SK-N-SH (cell line): ENCODE data around the gene HABP4. TPM values are rescaled to one million over a fixed set of nuclear protein-coding genes. Genes with fewer than 3 reads are reported as not detected.

Experiments used
- CTCF ChIA-PET: fragments of 300-600, 350-600 bp; formaldehyde crosslinking; extraction: SDS; loops from one replicate; lab custom pipeline; 2021; lab: Yijun Ruan, JAX
- POLR2A ChIA-PET: fragments of 350-600 bp; sonication (Branson Sonifier 250); formaldehyde crosslinking; extraction: SDS; loops from one replicate; lab custom pipeline; 2020; ENCODE audit warnings: antibody characterized with exemption, inconsistent platforms; lab: Yijun Ruan, JAX
- DNase-seq: peaks from one replicate; pipeline ENCODE4 v3.0.0; 2012
- H2AFZ ChIP-seq: fragments of 200-600 bp; sonication (generic); 2 replicates; pipeline ENCODE4 v1.8.1; 2016; ENCODE audit warnings: antibody characterized with exemption, mild to moderate bottlenecking, low read depth
- H3F3A ChIP-seq: fragments of 200-600 bp; sonication (generic); replicated peaks from 2 replicates; pipeline ENCODE3; 2016; ENCODE audit warnings: antibody characterized with exemption, mild to moderate bottlenecking; ENCODE audit not compliant: insufficient read depth
- H3K27ac ChIP-seq, 2 experiments: fragments of 200-500 bp in 1 of 2; fragments of 200-600 bp in 1 of 2; sonication (Bioruptor generic) in 1 of 2; sonication (generic), shearing (Covaris generic) in 1 of 2; 2 replicates each; pipeline versions ENCODE4 v1.5.1 to v1.6.1; 2014 to 2016; ENCODE audit warnings: low read depth in 2 of 2, inconsistent platforms in 1 of 2, low read length in 1 of 2, mild to moderate bottlenecking in 1 of 2, mixed read lengths in 1 of 2
- H3K27me3 ChIP-seq: fragments of 200-600 bp; sonication (generic), shearing (Covaris generic); 2 replicates; pipeline ENCODE4 v1.6.1; 2016; ENCODE audit warnings: mixed run types; ENCODE audit not compliant: insufficient read depth
- H3K36me3 ChIP-seq, 2 experiments: fragments of 200-500 bp in 1 of 2; fragments of 200-600 bp in 1 of 2; sonication (Bioruptor generic) in 1 of 2; sonication (generic) in 1 of 2; replicated peaks in 1 of 2; 2 replicates each; pipeline versions ENCODE3 to v1.5.1; 2014 to 2016; ENCODE audit warnings: low read length in 1 of 2, mild to moderate bottlenecking in 1 of 2; ENCODE audit not compliant: insufficient read depth in 2 of 2, control insufficient read depth in 1 of 2
- H3K4me1 ChIP-seq, 2 experiments: fragments of 200-500 bp in 1 of 2; fragments of 200-600 bp in 1 of 2; sonication (Bioruptor generic) in 1 of 2; sonication (generic), shearing (Covaris generic) in 1 of 2; 2 replicates each; pipeline versions ENCODE4 v1.5.1 to v1.6.1; 2014 to 2016; ENCODE audit warnings: low read depth in 1 of 2, low read length in 1 of 2, mixed run types in 1 of 2; ENCODE audit not compliant: insufficient read depth in 2 of 2, control insufficient read depth in 1 of 2
- H3K4me2 ChIP-seq: fragments of 200-600 bp; sonication (generic), shearing (Covaris generic); 2 replicates; pipeline ENCODE4 v1.6.1; 2017; ENCODE audit warnings: mixed run types
- H3K4me3 ChIP-seq, 2 experiments: fragments of 200-500 bp in 1 of 2; fragments of 200-600 bp in 1 of 2; sonication (Bioruptor generic) in 1 of 2; sonication (generic), shearing (Covaris generic) in 1 of 2; 2 replicates each; pipeline versions ENCODE4 v1.5.1 to v1.8.1; 2014 to 2016; ENCODE audit warnings: low read depth in 2 of 2, inconsistent platforms in 1 of 2, low read length in 1 of 2, mild to moderate bottlenecking in 1 of 2, mixed read lengths in 1 of 2, moderate library complexity in 1 of 2
- H3K79me2 ChIP-seq: fragments of 200-600 bp; sonication (generic); 2 replicates; pipeline ENCODE4 v1.8.1; 2017; ENCODE audit warnings: mild to moderate bottlenecking; ENCODE audit not compliant: insufficient read depth
- H3K9ac ChIP-seq: fragments of 200-600 bp; sonication (generic); 2 replicates; pipeline ENCODE4 v1.6.1; 2017; ENCODE audit warnings: mixed run types
- H3K9me2 ChIP-seq: fragments of 200-600 bp; sonication (generic); 2 replicates; pipeline ENCODE4 v1.6.1; 2017; ENCODE audit warnings: mixed run types
- H3K9me3 ChIP-seq: fragments of 200-600 bp; sonication (generic); 2 replicates; pipeline ENCODE4 v1.6.1; 2017; ENCODE audit warnings: mixed run types, mild to moderate bottlenecking, moderate library complexity
- H4K20me1 ChIP-seq: fragments of 200-600 bp; sonication (generic); 2 replicates; pipeline ENCODE4 v1.6.1; 2017; ENCODE audit warnings: mild to moderate bottlenecking, mixed run types; ENCODE audit not compliant: insufficient read depth
- CHD2 ChIP-seq: fragments of 150-350 bp; IDR thresholded peaks from 2 replicates; pipeline ENCODE4 v1.6.1; 2018; ENCODE audit warnings: low read length; ENCODE audit not compliant: partially characterized antibody
- CTCF ChIP-seq: fragments of 200-600 bp; sonication (generic); IDR thresholded peaks from 2 replicates; pipeline ENCODE4 v1.6.1; 2017; ENCODE audit warnings: antibody characterized with exemption, mild to moderate bottlenecking, moderate library complexity
- EP300 ChIP-seq, 2 experiments: IDR thresholded peaks; 2 replicates each; pipeline versions ENCODE4 v1.4.0 to v1.6.1; 2012; ENCODE audit warnings: borderline replicate concordance in 1 of 2, low read depth in 1 of 2, low read length in 1 of 2
- EZH2phosphoT487 ChIP-seq: fragments of 200-600 bp; sonication (generic); IDR thresholded peaks from 2 replicates; pipeline ENCODE4 v1.6.1; 2017; ENCODE audit warnings: low read depth, mixed run types, mild to moderate bottlenecking, antibody characterized with exemption, moderate library complexity, borderline replicate concordance
- FOSL2 ChIP-seq: IDR thresholded peaks from 2 replicates; pipeline ENCODE4 v1.4.0; 2012; ENCODE audit warnings: low read depth, mild to moderate bottlenecking, moderate library complexity, borderline replicate concordance
- FOXJ3 ChIP-seq: sonication (generic); formaldehyde crosslinking; IDR thresholded peaks from 2 replicates; pipeline ENCODE4 v1.5.1; 2020; ENCODE audit warnings: mild to moderate bottlenecking, missing genetic modification reagents
- GABPA ChIP-seq: IDR thresholded peaks from 2 replicates; pipeline ENCODE4 v1.4.0; 2012; ENCODE audit warnings: low read depth, mild to moderate bottlenecking
- GATA2 ChIP-seq: sonication (generic); formaldehyde crosslinking; IDR thresholded peaks from 2 replicates; pipeline ENCODE4 v1.5.0; 2020; ENCODE audit warnings: mild to moderate bottlenecking, missing genetic modification reagents
- JUND ChIP-seq: IDR thresholded peaks from 2 replicates; pipeline ENCODE4 v1.4.0; 2012
- MAX ChIP-seq: IDR thresholded peaks from 2 replicates; pipeline ENCODE4 v1.4.0; 2012; ENCODE audit warnings: low read depth
- MXI1 ChIP-seq: IDR thresholded peaks from 2 replicates; pipeline ENCODE4 v1.6.1; 2012; ENCODE audit warnings: mild to moderate bottlenecking, low read depth, low read length, improper control_type of control experiment
- NFIC ChIP-seq: IDR thresholded peaks from 2 replicates; pipeline ENCODE4 v1.4.0; 2012; ENCODE audit warnings: borderline replicate concordance
- NRF1 ChIP-seq: IDR thresholded peaks from 2 replicates; pipeline ENCODE4 v1.6.1; 2012; ENCODE audit warnings: low read depth, mild to moderate bottlenecking, low read length
- SMC3 ChIP-seq: IDR thresholded peaks from 2 replicates; pipeline ENCODE4 v1.6.1; 2012; ENCODE audit warnings: low read depth, low read length, improper control_type of control experiment
- USF1 ChIP-seq: IDR thresholded peaks from 2 replicates; pipeline ENCODE4 v1.4.0; 2012; ENCODE audit warnings: low read depth, borderline replicate concordance
- USF2 ChIP-seq: fragments of 150-350 bp; IDR thresholded peaks from 2 replicates; pipeline ENCODE4 v1.6.1; 2017; ENCODE audit warnings: antibody characterized with exemption, low read length, low read depth, borderline replicate concordance
- YY1 ChIP-seq: IDR thresholded peaks from 2 replicates; pipeline ENCODE4 v1.4.0; 2012; ENCODE audit warnings: low read depth, mild to moderate bottlenecking
- ZBTB33 ChIP-seq: IDR thresholded peaks from 2 replicates; pipeline ENCODE4 v1.4.0; 2012; ENCODE audit warnings: low read depth, borderline replicate concordance
- WGBS: methylation state at CpG from one replicate; pipeline ENCODE4 v1.1.6; 2017; ENCODE audit warnings: low lambda C conversion rate; 5-methylcytosine and 5-hydroxymethylcytosine counted together
- polyA plus RNA-seq, 3 experiments: library from polyadenylated mRNA; depleted of rRNA; stranded (reverse); fragments of >200 nt; gene quantifications; 2 replicates each; pipeline ENCODE4 v1.2.3, GENCODE V29; 2012

The HABP4 gene
- polyA plus RNA-seq, 1 of the 3 experiments (the other 2 are of a cell fraction): 19.0 TPM

GRCh38 chr9:96482476-96482875 lies 32.5 kb downstream of the HABP4 start:
- no peak overlapping the region for H3K4me2 ChIP-seq
- H4K20me1 ChIP-seq: no peaks in the 10 kb centered on the region
- 93% methylated on average over 2 of the region's 2 CpGs for WGBS
- CTCF ChIA-PET: no interaction called here
- POLR2A ChIA-PET: no interaction called here
- H3K36me3 ChIP-seq: peaks cover 6 to 34% of the 10 kb centered on the region in 2 experiments
- no peak for TF ChIP-seq CTCF
- TF ChIP-seq MXI1: no peak
- no peak for TF ChIP-seq FOSL2
- TF ChIP-seq SMC3: no peak
- TF ChIP-seq EP300 (IDR thresholded peaks at IDR 0.05; ENCODE audit: borderline replicate concordance in 1 of 2, low read depth in 1 of 2, low read length in 1 of 2): no peak
- TF ChIP-seq GABPA: no peak
- TF ChIP-seq YY1: no peak
- TF ChIP-seq CHD2: no peak
- TF ChIP-seq ZBTB33: no peak
- no peak for TF ChIP-seq FOXJ3 (CRISPR knock-in tag)
- no peak for TF ChIP-seq NFIC
- TF ChIP-seq EZH2phosphoT487: no peak
- TF ChIP-seq NRF1: no peak
- TF ChIP-seq JUND: no peak
- no peak for TF ChIP-seq MAX
- no peak for TF ChIP-seq GATA2 (CRISPR knock-in tag)
- no peak for TF ChIP-seq USF1
- no peak for TF ChIP-seq USF2
- no peak for DNase-seq
- no peak overlapping the region for H2AFZ ChIP-seq
- H3K9me2 ChIP-seq: no peaks in the 10 kb centered on the region
- no peaks in the 10 kb centered on the region for H3K27me3 ChIP-seq
- H3K9me3 ChIP-seq: no peaks in the 10 kb centered on the region
- no peak overlapping the region for H3K4me3 ChIP-seq
- H3K4me1 ChIP-seq: peaks cover 11 to 33% of the 10 kb centered on the region in 2 experiments
- H3K27ac ChIP-seq: no peak overlapping the region
- H3K79me2 ChIP-seq: no peaks in the 10 kb centered on the region
- H3K9ac ChIP-seq: no peak overlapping the region
- peaks cover 24% of the 10 kb centered on the region for H3F3A ChIP-seq
